Ureter (tissue), 1 donor: Measurements from ENCODE around the gene PCNA. TPM values are rescaled to one million over a fixed set of nuclear protein-coding genes. Genes with fewer than 3 reads are reported as not detected.
"Not testable (repeated sequence)": the region's sequence is repeated elsewhere in the genome, so short reads cannot be mapped to it uniquely, and the experiment has no call there.

Experiments used
- DNase-seq: peaks from one replicate; pipeline ENCODE4 v3.0.0-alpha.2; 2020; ENCODE audit warnings: low spot score
- total RNA-seq: library from RNA; stranded (reverse); gene quantifications from one replicate; pipeline ENCODE4 v1.2.4, GENCODE V29; 2023
- donor health status: DM: yes; HTN: yes; CAD: no.

PCNA gene
- total RNA-seq, 1 donor from 2014 or later: 52.0 TPM

- DNase-seq: no peak
These were observed 24.1 kb upstream of the PCNA start for GRCh38 chr20:5143851-5144250.

DNA sequence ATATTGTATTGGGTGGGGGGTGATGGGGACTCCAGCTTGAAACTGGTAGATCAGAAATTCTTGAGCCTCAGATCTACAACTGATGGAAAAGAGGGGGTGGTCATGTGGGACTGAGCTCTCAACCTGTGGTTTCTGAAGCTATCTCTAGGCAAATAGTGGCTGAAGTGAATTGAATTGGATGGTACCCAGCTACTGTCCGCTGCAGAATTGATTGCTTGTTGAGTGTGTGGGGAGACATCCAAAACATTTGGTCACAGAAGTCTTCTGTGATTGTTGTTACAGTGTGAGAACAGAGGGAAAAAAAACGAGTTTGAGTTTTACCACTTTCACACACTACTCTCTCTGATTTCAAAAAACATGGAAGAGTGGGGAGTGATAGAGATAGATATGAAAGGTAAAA, 21.9 kb upstream of the PCNA start:
- DNase-seq: no peak

DNA sequence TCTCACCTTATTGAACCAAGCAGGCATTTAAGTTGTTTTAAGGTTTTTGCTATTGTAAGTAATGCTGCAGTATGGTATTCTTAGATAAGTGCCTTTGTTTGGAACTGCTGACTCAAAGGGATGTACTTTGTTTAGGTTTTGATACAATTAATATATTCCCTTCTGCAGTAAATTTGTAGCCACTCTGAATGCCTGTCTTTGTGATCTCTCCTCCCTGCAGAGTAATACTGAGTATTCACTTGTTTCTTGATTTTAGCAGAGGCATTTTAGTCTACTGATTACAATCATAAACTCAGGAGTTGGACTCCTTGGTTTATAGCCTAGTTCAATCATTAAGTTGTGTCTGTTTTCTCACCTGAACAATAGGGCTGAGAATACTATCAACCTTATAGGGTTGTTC, 20.4 kb upstream of the PCNA start:
- DNase-seq: no peak

GRCh38 chr20:5136096-5136495, 16.3 kb upstream of the PCNA start:
- no peak for DNase-seq

DNA sequence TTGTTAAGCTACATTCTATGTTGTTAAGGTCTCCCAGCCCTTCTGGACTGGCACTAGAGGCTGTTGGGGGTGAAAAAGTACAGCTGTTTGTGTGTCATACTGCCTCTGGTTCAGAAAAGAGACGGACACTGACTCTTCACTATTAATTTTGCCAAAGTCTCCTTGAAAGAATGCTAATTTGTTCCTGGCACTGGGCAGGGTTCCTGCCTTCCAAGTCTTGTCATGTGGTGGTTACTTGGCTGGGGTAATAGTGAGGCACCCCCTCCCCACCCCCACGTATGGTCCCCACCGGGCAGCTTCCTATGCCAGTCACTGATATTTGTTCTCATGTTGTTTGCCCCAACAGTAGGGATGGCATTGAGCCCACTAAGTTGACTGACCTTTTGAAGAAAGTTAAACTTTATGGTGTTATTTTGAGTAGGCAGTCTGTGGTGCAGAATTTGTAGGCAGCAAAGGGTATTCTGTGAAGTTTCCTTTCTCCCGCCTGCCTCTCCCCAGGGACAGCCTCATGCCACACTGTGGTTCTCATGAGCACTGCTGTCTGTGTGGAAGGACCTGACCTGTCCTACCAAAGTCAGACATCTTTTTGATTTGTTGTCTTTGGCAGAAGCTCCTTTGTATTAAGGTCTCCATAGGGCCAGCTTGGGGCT, 15.7 kb upstream of the PCNA start:
- no peak for DNase-seq

- DNase-seq: no peak
These were observed 14.2 kb upstream of the PCNA start for GRCh38 chr20:5133998-5134397.

DNA sequence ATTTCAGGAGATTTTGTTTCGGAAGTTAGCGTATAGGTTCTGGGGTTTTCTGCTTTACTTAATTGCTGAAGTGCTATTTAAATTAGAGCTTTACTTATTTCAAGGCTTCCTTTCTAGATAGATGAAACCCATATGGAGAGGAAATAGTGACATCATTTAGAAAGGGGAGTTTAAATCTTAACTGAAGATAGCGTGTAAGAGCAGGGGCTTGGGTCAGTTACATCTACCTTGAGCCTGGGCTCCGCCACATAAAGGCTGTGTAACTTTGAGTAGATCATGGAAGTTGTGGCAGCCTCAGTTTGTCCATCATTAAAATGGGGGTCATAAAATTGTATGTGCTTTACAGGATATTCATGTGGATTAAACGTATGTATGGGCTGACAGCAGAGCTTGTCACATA, 11.7 kb upstream of the PCNA start:
- DNase-seq: no peak

- no peak for DNase-seq
These were observed 9.1 kb upstream of the PCNA start for GRCh38 chr20:5128886-5129285.

DNA sequence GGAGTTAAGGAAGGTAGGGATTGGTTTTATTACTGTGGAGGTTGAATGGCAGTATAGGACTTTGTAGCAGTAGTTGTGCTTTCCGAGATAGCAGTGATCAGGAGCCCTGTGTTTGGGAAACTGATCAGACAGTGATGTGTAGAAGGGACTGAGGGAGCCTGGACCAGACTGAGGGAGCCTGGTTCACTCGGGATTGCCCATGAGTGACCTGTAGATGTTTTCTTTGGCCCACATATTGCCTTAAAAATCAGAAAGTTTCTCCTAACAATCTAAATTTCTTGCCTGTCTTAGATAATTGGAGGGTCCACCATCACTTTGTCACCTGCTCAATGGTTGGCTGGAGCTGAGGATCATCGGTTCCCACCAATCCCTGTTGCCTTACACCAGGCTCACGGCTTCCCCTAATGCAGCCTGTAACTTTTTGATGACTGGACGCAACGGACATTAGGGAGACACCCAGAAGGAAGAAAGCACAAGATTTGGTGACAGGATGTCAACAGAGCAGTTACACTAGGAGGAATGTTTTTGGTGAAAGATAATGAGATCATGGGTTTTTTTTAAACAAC, 8.2 kb upstream of the PCNA start:
- no peak for DNase-seq

DNA sequence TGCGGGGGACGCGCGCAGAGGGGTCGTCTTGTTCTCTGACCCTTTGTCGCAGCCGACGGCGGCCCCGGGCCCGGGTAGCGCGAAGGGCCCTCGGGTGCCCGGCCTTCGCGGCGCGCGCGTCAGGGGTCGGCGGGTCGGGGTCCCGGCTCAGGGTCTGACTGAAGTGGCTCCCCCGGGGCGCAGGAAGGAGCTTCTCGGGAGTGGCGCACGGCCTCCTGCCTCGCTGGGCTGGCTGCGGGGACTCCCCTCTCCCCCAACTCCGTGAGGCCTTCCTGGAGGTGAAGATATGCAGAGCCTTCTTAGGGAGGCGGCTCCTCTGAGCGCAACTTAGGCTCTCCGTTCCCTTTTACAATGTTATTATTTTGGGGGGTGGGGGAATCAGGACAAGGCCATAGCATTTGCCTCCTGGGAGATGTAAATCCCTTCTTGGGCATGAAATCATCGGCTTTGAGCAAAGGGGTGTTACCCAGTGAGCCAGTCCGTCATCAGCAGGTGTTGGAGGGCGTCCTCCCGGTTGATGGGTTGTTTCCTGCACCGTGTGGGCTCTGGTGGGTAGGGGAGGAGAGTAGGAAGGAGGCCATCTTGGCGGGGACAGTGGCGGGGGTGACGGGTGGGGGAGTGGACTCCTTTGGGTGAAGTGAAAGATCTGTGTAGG, 7.6 kb upstream of the PCNA start:
- peak; percentile 69 for DNase-seq

- peak; percentile 100 for DNase-seq
These were observed 6.9 kb upstream of the PCNA start, which contains the start of gene CDS2 for GRCh38 chr20:5126512-5127203. TSS of gene CDS2 (plus strand) at chr20:5127008. CDS start at chr20:5127093, 85 bp downstream.

DNA sequence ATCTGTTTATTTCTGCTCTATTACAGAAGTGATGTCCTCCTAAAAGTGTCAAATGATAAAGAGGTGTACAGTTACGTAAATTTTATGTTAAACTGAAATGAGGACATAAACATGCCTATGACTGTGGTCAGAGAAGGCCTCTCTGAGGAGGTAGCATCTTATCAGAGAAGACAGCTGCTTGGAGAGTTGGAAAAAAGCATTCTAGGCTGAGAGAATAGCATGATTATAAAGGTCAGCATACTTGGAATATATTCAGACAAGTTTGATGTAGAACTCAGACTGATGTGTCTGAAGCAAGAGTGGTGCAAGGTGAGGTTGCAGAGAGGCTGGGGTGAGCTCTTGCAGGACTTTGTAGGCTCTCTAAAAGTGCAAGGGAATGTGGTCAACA, 3.1 kb upstream of the PCNA start:
- no peak for DNase-seq

GRCh38 chr20:5120185-5120476, 373 bp upstream of the PCNA start:
- no peak for DNase-seq

DNA sequence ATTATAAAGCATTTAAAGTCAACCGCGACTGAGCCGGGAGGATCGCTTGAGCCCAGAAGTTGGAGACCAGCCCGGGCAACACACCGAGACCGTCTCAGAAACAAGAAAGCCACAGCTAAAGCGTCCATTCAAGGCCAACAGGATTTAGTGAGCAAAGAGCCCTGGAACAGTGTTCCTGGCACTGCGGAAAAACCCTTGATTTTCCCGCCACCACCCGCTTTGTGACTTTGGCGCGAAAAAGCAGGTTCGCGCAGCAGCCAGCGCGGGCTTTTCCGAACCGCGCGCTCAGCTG, 669 bp downstream of the PCNA start:
- DNase-seq: no peak

- no peak for DNase-seq
These were observed 1.3 kb downstream of the PCNA start for GRCh38 chr20:5118220-5119142.

GRCh38 chr20:5116875-5117274, 2.9 kb downstream of the PCNA start:
- DNase-seq: no peak

DNA sequence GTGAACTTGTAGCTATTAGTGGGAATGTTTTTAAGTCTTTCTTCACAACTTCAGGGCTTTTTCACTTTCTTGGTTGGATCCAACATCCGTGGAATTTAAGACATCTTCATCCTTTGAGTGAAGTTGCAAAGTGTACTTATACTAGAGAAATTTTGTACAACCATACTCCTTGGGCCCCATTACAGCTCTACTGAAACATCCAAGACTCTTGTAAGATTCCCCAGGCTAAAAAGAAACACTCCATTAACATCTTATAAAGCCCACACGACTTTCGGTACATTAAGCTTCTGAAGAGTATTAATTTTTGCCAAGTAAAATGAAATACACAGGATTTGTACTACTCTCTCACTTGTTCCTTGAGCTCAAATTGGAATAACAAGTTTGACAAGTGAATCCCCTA, 5.4 kb downstream of the PCNA start:
- DNase-seq: no peak

- no peak for DNase-seq
These were observed 6.2 kb downstream of the PCNA start for GRCh38 chr20:5113615-5113986.

DNA sequence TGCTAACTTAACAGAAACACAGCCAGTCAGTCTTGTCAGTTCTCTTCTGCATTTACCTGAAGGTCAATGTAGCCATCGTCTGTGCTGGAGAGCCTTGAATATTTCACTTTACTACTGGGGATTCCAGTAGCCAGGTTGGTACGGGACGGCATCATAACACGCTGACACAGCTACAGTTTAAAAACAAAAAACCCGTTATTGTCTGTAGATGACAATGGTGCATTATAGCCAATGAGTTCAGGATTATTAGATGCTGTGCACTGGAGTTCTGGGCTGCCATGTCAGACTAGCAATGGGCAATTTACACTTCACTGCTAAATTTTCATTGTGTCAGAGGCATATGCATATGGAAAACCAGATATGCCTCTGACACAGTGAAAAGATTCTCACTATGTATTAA, 10.5 kb downstream of the PCNA start:
- DNase-seq: no peak

DNA sequence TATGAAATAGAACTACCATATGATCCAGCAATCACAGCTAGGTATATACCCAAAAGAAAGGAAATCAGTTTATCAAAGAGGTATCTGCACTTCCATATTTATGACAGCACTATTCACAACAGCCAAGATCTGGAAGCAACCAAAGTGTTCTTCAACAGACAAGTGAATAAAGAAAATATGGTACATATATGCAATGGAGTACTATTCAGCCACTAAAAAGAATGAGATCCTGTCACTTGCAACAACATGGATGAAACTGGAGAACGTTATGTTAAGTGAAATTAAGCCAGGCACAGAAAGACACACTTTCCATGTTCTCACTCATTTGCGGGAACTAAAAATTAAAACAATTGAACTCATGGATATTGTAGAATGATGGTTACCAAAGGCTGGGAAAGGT, 15.3 kb downstream of the PCNA start:
- no peak for DNase-seq

DNA sequence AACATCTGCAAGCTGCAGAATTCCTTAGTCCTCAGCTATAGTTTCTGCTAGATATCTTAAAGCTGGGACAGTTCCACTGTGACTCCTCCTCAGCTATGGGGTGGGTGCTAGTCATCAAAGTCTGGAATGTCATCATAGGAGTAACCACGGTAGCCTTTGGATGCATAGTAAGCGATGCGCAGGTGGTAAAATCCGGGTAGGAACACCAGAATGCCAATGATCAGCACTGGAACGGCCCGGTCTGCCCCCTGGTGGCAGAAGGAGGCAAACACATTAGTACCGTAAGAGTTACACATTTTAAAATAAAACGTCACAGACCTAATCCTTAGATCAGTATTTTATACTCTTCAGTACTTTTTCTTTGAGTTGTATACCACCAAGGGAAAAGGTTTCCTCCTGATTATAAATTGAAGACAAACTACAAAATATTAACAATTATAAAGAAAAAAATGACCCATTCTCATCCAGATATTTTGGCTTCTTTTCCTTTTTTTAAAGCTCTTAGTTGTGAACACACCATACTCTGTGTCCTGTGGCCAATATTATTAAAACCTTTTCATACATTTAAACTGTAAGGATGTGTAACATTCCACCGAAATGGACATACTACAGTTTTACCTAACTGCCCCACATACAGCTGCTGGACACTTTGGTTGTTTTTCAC, 18.9 kb downstream of the PCNA start:
- peak; percentile 72 for DNase-seq

DNA sequence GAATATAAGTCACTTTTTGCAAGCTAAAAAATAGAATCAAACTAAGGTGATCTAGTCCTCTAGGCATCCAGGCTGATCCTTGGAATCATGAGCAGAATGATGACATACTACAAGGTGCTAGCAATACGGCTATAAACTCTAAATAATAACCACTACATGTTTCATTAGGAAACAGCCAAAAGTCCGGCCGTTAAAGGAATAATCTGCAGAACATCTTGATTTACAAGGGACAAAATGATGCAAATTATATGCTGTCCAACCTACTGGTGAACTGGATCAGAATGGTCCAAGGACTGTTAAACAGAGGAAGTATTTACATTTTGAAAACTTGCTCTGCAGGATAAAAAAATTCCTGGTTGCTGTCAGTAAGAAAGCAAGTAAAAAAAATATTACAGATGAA, 19.8 kb downstream of the PCNA start:
- not testable (repeated sequence) for DNase-seq
